GM19467 (cell line): ENCODE data around the gene GPR137C.

ENCODE experiments used
- ATAC-seq: cut with Tn5 transposase; IDR thresholded peaks from one replicate; pipeline ENCODE4 v1.9.1; 2021; ENCODE audit warnings: mild to moderate bottlenecking, moderate library complexity; ENCODE audit not compliant: unreplicated experiment

GPR137C gene, protein sequence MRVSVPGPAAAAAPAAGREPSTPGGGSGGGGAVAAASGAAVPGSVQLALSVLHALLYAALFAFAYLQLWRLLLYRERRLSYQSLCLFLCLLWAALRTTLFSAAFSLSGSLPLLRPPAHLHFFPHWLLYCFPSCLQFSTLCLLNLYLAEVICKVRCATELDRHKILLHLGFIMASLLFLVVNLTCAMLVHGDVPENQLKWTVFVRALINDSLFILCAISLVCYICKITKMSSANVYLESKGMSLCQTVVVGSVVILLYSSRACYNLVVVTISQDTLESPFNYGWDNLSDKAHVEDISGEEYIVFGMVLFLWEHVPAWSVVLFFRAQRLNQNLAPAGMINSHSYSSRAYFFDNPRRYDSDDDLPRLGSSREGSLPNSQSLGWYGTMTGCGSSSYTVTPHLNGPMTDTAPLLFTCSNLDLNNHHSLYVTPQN

DNA sequence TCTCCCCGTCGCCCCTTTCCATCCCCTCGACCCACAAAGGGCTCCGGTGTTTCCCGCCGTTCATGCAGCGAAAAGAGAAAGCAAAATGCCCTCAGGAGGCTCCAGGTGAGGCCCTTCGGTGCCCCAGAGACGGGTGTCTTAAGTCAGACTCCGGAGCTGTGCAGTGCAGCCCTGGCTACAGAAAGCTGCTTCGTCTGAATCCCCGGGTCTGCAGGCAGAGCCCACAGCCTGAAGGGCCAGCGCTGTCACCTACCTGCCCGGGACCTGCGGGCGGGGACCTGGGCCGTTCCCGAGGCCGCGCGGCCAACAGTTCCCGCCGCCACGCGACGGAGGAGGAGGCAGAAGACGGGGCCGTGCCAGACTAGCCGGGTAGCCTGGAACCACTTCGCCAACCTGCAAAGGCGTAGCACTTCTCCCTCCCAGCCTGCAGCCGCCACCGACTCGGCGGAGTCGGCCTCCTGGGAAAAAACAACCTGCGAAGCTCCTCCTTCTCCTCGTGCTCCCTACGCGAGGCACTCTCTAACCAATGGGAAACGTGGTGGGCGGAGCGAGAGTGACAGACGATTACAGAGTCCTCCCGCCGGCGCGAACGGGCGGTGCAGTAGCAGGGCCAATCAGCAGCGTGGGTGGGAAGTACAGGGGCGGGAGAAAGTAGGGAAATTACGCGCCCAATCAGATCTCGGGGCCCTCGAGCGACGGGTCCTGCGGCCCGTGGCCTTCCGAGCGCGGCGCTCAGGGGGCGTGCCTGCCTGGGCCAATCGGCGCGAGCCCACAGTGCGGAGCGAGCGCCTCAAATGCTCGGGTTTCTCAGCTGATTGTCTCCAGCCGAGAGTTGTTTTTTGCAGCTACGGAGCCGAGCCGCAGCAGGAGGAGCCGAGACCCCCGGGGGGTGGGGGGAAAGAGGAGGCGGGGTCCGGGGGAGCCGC, at the start of gene GPR137C, which contains the start of gene TXNDC16:
Gene GPR137C, plus strand, starts transcription at position 774 of the 926 bp plus-strand sequence. CDS start 312 bp downstream, outside the sequence.
Gene TXNDC16, minus strand, starts transcription at position 443 of the 926 bp plus-strand sequence. CDS start 8,948 bp downstream, outside the sequence.
- peak; percentile 96 for ATAC-seq

DNA sequence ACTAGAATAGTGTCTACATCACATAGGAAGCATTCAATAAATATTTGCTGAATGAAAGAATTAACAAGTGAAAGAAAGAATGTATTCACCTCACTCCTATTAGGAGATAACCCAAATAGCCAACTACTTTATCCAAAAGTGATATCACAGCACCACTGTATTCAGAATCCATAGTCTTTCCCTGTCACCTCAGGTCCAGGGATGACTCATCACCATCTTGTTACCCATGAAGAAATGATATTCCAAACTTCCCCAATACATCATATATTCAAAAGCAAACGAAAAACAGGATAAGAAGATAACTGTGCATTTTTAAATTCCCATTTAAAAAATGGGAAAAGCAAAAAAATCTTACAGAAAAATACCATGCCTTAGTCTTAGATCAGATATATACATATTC, 39.4 kb upstream of the GPR137C start:
- ATAC-seq: no peak

DNA sequence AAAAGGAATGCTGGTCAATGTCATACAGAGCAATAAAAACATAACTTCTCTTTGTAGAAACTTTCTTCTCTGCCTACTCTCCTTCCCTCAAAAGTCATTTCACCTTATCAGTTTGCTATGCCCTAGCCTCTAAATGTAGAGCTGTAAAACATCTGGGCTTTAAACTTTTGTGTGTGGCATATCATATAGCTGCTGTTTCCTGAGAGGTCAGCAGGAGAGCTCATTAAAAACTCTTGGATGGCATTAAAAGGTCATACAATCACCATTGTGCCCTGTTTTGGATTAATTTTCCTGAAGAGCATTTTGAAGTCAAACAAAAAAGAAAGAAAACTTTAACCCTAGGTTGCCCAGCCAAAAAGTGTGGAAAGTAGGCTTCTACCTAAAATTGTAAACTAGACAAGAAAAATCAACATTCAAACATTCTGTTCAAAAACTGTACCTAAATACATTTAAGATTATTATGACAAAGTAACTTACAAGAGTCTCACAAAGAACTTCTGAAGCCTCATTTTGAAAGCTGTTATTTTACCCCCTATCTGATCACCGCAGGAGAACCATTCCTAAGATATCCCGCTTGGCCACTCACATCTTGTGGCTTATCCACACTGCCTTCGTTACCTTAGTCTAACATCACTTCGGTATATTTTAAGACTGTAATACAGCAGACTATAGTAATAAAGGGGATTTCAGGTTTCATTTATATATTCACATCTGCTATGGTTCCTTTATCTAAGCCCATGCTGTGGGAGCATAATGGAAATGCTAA, 38.4 kb upstream of the GPR137C start:
- ATAC-seq: no peak

DNA sequence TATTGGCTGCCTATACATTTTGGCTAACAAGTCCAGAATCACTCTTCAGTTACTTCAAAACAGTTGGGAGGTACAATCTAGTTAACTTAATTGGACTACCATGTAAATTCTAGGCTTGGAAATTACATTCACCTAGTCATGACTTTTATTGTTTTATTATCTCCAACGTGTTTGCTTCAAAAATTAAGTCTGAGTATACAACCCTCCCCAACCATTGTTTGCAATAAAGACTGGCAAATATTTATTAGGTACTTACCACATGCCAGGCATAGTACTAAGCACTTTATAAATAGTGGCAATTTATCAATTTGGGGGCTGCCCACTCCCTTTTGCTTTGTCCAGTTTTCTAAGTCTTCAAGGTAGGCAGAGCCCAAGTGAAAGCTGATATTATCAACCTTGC, 30.6 kb upstream of the GPR137C start:
- ATAC-seq: no peak

GRCh38 chr14:52522581-52523345, 29.9 kb upstream of the GPR137C start:
- no peak for ATAC-seq

DNA sequence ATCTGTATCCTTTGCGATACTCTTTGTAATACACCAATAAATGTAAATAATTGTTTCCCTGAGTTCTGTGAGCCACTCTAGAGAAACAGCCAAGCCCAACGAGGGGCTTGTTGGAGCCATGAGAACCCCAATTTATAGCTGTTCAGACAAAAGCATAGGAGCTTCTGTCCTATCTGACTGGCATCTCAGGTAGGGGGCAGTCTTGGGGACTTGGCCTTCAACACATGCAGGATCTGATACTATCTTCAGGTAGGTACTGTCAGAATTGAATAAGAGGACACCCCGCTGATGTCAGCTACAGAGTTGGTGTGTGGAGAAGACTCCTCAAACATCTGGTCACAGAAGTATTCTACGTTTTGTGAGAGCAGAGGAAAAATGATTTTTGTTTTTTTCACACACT, 25.6 kb upstream of the GPR137C start:
- ATAC-seq: no peak

DNA sequence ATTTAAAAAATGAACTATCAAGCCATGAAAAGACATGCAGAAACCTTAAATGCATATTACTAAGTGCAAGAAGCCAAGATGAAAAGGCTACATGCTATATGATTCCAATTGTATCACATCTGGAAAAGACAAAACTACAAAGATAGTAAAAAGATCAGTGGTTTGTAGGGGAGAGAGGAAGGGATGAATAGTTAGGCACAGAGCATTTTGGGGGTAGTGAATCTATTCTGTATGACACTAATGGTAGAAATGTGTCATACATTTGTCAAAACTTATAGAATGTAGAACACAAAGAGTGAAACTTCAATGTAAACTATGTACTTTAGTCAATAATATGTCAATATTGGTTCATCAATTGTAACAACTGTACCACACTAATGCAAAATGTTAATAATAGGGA, 21.2 kb upstream of the GPR137C start:
- ATAC-seq: no peak

GRCh38 chr14:52536269-52536668, 16.4 kb upstream of the GPR137C start:
- no peak for ATAC-seq

DNA sequence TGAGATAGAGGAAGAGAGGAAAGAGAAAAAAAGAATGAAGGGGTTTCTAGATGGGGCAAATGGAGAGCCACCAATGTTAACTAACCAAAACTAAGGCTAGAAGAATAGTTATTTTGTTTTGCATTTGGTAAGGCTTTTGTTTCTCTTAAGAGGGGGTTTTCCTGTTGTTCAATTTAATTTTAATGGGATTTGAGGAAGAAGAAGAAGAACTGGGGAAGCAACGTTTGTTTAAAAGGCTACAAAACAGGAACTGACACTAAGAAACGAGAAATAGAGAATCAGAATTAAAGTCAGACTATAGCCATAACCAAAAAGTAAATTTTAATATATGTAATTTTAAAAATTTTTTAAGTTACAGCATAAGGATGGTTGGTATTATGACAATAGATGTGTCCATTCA, 14.0 kb upstream of the GPR137C start:
- ATAC-seq: no peak

DNA sequence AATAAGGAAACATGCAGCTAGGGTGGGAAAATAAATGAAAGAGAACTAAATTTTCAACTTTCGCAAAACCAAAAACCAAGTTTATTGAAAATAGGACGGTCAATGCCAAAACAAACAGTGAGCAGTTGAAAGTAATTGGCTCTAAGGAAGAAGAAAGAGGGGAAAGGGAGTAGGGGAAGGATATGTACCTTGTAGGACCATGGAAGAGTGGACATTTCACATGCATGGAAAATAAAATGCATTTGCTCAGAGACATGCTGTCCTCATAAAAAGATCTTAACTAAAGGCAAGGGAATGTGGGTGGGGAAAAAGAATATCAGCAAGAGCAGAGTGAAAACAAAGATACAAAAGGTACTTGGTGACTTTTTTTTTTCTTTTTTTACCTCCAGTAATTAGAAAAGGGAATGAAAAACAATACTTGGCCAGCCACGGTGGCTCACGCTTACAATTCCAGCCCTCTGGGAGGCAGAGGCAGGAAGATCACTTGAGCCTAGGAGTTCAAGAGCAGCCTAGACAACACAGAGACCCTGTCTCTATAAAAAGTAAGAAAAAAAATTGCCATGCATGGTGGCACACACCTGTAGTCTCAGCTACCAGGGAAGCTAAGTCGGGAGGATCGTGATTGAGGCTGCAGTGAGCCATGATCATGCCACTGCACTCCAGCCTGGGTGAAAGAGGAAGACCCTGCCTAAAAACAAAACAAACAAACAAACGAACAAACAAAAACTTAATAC, 6.9 kb upstream of the GPR137C start:
- ATAC-seq: no peak

DNA sequence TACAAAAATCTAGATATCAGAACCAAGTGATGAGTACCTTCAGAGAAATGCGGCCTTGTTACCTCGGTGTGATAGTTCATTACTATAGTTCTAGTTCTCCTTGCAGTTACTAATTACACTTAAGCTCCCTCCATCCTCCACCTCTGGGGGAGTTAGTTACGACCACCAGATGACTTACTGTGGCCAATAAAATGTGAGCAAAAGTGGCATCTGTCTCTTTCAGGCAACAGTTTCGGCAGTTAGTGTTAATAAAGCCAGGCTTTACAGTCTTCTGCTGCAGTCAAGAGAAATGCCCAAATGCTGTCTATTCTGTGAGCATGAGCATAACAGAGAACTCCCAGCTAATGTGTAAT, 6.3 kb upstream of the GPR137C start:
- ATAC-seq: no peak

DNA sequence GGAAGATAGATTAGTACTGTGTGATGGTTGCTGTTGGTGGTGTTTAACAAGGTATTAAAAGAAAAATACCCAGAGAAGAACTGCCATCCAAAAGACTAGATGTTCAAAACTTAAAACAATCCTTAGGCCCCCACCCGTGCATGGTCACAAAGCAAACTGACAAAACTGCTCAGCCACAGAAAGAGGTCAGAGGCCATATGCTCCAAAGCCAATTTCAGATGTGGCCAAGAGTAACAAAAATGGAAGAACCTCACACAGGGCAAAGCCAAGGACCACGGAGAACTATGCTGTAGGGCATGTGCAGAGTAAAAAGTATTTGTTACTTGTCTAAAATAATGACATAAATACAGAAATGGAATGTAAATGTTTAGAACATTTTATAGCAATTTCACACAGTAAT, 5.6 kb upstream of the GPR137C start:
- ATAC-seq: no peak

DNA sequence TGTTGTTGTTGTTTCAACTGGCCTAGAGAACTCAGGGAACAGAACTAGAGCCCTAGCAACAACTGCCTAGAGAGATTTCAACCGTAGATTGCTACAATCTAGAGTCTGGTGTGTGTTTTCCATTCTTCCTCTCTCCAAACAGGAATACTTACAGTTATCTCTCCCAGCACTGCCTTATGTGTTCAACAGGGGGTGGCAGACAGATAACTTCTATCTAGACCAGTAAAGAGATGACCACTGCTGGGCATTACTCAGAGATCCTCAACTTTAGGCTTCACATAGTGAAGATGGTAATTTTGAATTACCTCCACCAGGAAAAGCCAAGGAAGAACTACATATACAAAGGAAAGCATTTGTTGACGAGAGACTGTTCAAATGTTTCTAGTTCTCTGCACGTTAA, 5.1 kb upstream of the GPR137C start:
- no peak for ATAC-seq

- no peak for ATAC-seq
These were observed 2.0 kb upstream of the GPR137C start for GRCh38 chr14:52550661-52551060.

DNA sequence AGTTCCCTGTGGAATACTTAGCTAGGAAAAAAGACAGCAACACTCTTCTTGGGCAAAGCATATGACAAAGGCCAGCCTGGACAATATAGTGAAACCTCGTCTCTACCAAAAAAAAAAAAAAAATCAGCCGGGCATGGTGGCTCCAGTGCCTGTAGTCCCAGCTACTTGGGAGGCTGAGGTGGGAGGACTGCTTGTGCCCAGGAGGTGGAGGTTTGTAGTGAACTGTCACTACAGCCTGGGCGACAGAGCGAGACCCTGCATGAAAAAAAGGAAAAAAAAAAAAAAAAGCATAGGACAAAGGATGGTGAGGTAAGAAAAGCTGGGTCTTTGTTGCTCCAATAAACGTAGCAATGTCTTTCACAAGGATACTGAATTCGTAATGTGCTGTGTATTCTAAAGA, 1.4 kb upstream of the GPR137C start:
- ATAC-seq: no peak

GRCh38 chr14:52551696-52552062, 957 bp upstream of the GPR137C start:
- ATAC-seq: no peak

DNA sequence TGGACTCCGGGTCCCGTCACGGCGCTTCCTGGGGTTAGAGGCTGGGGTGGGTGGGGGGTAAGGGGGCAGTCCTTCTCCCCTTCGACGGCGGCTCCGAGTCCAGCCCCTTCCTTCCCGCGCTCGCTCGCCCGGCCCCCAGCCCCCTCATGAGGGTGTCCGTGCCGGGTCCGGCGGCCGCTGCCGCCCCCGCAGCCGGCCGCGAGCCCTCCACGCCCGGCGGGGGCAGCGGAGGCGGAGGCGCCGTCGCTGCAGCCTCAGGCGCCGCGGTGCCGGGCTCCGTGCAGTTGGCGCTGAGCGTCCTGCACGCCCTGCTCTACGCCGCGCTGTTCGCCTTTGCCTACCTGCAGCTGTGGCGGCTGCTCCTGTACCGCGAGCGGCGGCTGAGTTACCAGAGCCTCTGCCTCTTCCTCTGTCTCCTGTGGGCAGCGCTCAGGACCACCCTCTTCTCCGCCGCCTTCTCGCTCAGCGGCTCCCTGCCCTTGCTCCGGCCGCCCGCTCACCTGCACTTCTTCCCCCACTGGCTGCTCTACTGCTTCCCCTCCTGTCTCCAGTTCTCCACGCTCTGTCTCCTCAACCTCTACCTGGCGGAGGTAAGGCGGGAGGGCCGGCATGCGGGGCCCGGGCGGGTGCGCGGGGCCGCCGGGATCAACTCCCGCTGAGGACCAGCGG, 500 bp downstream of the GPR137C start:
- peak; percentile 11 for ATAC-seq

DNA sequence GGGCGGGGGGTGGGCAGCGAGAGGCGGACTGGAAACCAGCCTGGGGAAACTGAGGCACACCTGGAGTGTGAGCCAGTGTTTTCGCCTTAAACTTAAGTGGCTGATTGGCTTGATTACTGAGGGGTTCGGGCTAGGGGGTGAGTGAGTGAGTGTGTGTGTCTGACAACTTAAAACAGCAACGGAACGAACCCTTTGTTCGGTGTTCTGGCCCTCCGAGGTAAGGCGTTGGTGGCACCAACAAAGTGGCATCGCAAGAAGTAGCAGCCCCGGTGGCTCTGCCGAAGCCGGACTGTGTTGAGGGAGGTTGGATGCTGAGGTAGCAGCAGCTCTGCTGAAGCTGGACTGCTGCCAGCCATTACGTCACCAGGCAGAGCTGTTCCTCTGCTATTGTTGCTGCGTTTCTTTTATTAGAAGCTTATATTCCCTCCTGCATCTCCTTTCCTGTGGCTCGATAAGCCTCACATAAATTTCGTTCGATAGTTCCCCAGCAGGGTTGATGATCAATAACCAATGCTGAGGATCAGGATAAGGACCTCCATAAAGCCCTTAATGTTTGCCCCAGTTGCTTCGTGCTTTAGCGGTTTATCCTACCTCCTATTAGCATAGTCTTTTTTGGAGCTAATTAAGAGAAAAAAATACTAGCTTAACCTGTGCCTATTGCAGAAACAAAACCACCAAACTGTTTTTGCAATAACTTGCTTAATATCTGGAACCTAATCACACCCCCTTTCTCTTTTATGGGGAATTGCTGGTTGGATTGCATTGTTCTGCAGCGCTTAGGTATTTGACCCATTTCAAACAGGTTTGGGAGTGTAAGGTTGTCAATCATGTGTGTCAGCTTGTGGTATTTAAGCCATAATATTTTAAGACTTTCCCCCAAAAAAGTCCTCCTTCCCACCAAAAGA, 1.3 kb downstream of the GPR137C start:
- ATAC-seq: no peak
